Smooth muscle cell of the brain vasculature (primary cell): ENCODE data around the gene MEG3.

Source experiments
- DNase-seq: peaks from one replicate; pipeline ENCODE4 v3.0.0-alpha.2; 2012; ENCODE audit warnings: low read depth, low spot score

The MEG3 gene

DNA sequence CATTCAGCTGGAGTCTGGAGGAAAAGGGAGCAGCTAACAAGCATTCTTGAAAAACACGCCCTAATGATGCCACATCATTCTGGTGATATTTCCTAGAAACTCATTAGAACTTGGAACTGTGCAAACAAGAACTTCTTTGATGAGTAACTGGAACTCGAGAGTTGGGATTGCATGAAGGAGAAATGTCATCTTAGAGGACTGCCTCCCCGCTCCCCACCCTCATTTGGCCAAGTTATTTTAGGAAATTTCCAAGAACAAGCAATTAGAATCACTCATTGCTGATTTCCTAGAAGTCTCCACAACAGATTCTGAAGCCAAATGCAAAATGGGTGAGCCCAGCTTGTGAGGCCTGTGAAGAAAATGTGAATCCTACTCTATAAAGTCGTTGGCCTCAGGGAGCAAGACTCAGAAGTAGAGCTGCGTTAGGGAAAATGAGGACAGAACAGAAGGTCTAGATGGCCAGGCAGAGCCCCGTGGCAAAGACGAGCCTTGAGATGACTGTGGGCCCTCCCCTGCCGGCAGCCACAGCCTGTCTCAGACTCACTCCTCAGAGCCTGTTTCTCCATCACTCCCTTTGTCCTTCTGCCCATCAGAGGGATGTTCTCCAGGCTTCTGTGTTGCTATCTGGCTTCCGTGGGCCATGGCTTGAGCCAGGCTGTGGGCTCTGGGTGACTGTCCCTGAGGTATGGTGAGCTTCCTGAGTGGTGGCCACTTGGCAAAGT, 39.2 kb downstream of the MEG3 start:
- DNase-seq: no peak

DNA sequence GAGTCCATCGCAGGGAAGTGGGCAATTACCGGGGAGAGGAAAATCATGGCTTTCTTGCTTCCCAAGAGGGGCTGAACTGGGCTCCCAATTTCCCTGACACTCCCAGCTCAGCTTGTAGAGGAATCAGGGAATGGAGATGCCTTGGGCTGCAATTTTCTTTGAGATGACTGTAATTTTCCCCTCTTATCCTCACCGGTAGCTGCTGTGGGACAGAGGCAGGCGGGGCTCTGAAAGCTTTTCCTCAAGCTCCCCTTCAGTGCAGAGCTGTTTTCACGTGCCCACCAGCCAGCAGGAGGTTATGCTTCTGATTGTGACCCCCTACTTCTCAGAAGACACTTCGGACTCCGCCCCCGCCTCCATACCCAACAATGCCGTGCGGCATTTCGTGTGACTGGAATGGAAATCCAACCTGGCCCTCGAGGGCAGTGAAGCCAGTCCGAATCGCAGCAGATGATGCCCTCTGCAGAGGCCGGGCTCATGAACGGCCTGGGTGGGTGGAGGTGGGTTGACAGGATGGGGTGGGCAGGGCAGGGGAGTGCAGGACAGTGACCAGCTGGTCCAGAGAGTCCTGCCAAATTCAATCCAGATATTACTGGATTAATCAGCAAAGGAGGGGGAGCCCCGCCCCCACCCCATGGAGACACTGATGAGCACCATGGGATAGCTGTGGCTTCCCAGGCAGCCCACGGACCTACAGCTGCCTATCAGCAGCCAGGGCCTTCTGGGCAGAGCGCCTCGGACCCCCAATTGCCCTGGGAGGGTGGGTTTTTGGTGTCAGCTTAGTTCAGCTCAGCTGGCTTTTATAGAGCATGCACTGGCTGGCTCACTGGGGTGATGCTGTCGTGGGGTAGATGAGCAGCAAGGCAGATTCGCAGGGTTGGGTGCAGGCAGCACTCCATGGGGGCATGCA, 40.0 kb downstream of the MEG3 start:
- no peak for DNase-seq

DNA sequence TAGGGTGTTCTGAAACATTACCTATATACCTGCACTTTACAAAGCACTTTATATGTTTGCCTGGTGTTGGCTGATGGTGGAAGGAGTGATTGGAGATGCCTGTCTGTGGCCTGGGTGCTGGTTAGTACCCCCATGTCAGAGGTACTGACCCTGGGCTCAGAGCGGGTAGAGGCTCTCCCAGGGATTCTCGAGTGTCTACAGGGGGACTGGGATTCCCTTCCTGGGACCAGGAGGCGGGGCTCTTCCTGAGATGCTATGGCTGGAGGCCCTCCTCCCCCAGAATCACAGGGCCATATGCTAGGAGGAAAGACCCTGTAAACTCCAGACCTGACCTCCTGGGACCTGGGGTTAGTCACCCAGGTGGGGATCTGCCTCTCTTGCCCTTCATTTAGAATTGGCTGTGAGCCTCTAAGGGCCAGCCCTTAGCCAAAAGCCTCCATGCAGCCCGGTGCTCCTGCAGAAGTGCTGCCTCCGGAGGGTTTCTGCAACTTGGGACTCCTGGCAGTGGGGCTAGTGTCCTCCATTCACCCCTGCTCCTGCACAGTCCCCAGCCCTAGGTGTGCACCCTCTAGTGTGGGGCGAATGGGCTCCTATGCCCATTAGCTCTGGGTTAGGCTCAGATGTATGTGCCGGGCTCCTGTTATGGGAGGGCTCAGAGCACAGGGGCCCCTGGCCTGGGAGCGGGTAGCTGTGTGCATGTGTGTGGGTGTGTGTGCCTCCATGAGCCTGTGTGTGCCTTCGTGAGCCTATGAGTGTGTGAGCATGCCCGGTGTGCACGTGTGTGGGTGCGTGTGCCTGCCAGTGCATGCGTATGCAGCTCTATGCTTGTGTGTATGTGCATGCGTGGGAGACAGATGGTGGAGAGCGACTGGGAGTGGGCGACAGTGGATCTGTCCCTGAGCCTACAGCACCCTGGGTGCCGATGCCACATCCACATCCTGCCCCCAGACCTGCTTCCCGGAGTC, 41.0 kb downstream of the MEG3 start:
- no peak for DNase-seq

DNA sequence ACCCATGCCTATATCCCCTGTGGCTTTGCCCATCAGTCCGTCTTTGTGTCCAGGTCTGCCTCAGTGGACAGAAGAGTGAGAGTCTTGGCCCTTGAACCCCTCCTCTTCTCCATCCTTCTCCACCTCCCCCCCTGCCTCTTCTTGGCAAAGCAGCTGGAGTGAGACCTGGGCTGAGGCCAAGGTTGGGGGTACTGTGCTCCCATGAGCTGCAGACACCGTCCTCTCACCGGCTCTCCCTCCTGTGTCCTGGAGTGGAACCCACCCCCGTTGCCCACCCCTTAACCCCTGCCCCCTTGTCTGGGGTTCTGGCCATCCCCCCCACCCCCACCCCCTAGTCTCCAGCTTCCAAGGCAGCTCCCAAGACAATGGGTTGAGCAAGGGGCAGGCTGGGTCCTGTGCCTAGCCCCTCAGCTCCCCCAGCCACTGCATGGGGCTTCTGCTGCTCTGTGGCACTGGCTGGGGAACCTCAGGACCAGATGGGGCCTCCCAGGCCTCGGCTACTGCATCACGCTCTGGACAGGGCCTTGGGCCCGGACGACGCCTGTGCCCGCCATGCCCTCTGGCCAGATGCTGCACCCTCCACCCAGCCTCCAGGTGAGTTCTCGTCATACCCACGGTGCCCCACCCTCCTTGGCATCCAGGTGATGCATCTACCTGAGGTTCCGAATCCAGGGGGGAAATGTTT, 41.9 kb downstream of the MEG3 start:
- no peak for DNase-seq

DNA sequence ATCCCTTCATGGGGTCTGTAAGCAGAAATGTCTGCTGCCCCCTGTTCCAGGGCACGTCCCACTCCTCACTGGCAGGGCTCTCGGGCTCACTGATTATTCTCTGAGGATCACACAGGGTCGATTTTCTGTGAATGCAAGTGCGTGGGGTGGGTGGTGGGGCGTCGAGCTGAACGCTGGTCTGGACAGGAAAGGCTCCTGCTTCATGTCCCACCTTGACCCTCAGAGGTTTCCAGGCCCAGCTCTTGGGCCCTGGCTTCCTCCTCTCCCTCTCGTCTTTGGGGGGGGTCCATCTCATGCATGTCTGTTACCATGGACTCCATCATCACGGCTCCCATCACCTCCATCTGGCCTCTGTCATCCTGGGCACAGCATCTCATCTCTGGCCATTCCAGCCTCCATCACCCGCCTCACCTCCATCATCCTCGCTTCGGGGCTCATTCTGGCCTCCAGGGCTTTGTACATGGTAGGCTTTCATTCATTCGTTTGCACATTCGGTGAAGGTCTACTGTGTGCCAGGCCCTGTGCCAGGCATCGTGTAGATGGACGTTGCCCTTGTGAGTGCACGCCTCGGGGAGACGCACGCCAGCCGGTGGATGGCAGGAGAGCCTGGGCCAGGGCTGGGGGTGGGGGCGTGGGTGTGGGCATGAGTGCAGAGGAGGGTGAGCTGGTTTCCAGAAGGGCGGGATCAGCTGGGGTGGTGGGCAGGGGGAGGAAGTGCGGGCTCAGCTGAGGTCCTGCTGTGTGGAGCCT, 42.9 kb downstream of the MEG3 start:
- no peak for DNase-seq

DNA sequence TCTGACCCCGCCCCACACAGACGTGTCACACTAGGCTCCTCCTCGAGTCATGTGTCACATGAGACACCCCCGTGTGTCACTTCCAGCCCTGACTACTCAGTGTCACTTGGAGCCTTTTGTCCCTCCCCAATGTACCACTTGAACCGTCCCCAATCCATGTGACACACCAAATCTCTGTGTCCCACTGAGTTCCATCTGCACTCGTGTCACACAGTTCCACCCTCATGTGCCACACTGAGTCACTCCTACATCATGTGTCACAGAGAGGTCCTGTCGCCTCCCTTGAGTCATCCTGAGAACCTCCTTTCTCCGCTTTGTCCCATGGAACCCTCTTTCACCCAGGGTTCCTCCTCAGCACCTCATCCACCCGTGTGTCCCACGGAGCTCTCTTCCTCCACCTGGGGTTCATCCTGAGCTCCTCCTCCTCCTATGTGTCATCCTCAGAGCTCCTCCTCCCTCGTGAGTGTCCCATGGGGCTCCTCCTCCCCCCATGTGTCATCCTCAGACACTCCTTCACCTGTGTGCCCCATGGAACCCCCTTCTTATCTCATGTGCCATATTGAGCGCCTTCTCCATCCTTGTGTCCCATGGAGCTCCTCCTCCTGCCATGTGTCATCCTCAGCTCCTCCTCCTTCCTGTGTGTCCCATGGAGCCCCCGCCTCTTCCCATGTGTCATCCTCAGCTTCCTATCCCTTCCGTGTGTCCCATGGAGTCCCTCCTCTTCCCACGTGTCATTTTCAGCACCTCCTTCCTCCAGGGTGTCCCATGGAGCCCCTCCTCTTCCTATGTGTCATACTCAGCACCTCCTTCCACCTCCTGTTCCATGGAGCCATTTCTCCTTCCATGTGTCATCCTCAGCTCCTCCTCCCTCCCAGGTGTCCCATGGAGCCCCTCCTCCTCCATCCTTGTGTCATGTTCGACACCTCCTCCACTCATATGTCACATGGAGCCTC, 45.6 kb downstream of the MEG3 start:
- no peak for DNase-seq

DNA sequence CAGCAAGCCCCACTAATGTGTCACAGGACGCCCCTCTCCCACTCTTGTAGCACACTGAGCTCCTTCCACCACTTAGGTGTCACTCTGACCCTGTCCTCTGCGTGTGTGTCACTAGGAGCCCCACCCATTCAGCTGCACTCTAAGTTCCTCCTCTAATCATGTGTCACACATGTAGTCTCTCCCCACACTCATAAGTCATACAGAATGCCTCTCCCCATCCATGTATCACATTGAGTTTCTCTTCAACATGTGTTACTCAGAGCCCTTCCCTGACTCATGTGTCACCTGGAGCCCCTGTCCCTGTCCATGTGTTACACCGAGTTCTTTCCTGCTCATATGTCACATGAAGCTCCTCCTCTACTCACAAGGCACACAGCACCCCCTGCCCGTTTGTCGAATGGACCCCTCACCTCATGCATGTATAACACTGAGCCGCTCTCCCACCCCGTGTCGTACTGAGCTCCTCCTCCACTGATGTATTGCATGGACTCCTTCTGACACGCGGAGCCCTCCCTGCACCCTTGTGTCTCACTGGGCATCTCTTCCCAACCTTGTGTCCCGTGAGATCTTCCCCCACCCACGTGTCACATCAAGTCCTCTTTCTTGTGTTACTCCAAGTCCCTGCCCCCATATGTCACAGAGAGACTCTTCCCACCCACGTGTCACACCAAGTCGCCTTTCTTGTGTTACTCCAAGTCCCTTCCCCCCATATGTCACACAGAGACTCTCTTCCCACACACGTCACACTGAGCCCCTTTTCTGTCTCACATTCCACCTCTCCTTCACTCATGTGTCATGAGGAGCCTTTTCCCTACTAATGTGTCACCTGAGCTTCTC, 46.6 kb downstream of the MEG3 start:
- no peak for DNase-seq

DNA sequence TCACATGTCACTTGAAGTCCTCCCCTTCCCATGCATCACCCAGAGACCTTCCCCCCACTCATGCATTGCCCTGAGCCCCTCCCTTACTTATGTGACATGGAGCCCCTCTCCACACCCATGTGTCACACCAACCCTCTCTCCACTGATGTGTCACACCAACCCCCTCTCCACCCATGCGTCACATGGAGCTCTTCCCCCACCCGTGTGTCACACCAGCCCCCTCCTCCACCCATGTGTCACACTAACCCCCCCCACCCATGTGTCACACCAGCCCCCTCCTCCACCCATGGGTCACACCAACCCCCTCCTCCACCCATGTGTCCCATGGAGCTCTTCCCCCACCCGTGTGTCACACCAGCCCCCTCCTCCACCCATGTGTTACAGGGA, 47.2 kb downstream of the MEG3 start:
- DNase-seq: no peak

DNA sequence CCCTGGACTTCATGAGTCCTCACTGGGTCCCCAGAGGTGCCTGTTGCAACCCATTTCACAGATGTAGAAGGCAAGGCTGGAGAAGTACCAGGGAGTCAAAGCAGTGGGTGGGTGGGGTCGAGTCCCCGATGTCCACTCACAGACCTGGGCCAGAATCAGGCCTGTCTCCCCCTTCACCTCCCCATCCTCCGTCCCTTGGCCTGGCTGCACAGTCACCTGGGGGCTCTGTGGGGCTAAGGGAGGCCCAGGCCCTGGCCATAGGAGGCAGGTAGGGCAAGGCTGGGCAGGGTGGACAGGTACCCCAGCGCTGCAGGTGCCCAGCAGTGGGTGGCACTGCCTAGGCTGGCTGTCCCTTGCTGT, 48.1 kb downstream of the MEG3 start:
- no peak for DNase-seq

DNA sequence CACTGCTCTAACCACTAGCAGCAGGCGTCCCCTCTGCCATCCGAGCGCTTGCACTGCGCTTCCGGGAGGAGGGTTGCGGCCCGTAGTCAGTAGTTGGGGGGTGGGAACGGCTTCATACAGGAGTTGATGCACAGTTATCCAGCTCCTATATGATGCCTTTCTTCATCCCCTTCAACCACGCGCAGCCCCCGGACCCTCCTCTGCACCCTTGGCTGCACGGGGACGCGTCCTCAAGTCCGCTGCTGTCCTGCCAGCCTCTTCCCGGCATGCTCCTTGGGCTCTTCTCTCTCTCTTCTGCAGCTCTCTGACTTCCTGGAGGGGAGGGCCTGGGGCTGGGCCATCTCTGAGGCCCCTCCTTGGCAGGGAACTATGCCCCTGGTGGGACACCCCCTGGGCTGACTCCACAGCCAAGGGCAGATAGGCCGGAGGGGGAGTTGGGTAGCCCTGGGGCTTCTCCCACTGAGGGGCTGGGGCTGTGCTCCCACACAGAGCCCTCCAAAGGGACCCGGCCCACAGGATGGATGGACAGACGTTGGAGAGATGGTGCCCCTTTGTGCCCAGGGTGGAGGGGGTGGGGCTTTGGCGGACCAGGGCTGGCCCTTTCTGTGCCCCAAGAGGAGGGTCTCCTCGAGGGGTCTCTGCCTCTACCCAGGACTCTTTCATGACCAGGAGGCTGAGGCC, 48.6 kb downstream of the MEG3 start:
- no peak for DNase-seq

DNA sequence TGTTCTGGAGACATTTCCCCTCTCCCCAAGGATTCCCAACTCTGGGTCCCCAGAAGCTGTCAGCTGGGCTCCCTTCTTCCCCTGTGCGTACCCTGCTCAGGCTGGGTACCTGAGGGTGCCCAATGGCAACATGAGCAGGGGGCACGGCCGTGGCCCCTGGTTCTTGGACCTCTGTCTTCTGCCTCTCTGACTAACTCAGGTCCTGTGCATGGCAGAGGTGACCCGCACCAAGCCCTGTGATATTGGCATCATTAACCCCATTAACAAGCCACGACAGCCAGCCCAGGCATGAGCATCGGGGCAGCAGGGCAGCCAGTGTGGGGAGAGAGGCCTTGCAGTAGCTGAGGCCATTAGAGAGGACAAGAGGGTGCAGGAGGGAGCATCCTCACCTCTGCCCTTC, 49.2 kb downstream of the MEG3 start:
- DNase-seq: no peak

DNA sequence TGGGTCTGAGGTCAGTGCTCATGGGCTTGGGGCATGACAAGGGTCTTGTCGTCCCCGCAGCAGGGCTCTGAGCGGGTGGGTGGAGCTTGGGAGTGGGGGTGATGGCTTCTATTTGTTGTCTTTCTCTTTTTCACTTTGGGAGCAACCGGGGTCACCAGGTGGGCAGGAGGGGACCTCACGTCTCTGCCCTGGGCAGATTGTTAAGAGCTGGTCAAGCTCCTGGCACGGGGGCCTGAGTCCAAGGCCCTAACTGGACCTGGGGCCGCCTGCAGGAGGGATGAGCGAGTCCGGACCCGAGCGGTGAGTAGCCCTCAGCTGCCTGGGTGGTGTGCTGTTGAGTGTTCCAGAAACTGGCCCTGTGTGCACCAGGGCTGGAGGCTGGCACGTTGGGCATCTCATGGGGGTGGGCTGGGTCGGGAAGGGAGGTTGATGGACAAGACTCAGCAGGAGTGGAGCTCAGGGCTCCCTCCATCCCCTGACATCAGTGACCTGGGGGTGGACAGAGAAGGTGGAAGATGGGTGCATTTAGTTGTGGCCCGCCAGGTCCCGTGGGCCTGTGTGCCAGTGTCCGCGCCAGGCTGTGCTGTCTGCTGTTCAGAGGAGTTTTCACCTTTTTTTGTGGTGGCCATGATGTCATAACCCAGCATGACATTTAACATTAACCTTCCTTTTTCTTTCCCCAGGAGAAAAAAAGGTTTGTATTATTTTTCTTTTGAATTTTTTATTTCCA, 50.1 kb downstream of the MEG3 start:
- no peak for DNase-seq

DNA sequence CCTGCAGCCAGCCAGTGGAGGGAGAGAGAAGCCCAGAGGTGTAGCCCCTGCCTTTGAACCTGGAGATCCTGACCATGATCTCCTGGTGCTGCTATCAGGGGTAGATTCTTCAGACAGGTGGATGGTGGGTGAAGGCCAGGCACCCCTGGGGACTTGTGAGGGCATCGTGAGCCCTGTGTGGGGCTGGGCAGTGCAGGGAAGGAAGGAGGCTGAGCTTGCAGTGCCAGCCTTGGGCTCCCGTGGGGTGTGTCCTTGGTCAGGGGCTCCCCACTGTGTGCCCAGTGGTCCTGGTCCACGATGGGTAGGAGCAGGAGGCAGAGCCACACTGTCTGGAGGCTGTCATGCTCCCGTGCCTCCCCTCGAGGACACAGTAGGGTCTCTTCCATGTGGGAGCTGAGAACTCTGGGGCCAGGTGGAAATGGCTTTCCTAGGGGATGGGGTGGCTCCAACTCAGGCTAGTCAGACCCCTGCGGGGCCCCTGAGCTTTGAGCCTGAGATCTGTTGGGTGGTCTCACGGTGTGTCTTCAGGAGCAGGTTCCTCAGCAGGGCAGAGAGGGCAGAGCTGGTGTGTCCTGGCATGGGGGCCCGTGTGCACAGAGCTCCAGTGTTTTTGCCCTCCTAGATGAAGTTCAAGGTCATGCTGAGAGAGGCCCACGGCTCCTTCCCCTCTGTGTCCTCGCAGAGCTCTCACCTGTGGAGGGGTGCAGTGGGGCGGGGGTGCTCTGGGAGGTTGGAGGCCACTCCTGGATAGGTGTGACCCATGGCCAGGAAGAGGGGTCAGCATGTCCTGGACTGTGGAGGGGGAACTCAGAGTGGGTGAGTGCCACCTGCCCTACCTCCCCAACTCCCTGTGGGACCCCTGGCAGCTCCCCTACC, 52.6 kb downstream of the MEG3 start:
- DNase-seq: no peak

DNA sequence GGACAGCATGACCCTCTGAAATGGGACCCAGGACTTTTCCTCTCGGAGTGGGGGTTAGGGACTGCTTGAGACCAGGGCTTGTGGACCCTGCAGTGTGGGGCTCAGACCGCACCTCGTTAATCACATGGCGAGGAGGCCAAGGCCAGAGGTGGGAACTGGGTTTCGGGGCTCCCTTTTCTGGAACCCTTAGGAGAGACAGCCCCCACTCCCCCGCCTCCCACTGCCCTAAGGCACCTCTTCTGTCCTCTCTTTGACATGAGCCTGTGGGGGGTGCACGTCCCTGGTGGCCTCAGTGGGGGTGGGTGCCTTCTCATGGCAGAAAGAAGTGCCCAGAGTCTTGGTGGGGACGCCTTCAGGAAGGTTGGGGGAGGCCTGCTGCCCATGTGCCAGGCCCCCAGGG, 53.3 kb downstream of the MEG3 start:
- DNase-seq: no peak

DNA sequence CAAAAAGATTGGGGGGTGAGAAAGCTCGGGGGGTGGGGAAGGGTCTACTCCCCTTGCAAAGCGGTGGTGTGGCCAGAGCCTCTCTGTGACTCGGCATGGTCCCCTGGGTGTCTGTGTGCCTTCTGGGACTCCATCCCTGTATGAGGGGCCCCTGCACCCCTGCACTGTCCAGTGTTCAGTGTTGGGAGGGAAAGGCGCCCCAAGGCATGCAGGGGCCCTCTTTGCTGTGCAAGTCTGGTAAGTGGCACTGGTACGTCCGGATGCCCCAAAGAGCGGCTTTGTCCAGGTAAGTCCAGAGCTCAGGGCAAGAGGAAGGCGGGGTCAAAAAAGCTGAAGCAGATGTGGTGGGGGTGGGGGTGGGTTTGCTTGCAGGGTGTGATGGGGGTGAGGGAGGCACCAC, 53.9 kb downstream of the MEG3 start:
- no peak for DNase-seq
